ENCODE results near the gene TTC6. TPM values are rescaled to one million over a fixed set of nuclear protein-coding genes. Genes with fewer than 3 reads are reported as not detected.

Gene TTC6
- total RNA-seq, 1 donor from 2014 or later = not detected

DNA sequence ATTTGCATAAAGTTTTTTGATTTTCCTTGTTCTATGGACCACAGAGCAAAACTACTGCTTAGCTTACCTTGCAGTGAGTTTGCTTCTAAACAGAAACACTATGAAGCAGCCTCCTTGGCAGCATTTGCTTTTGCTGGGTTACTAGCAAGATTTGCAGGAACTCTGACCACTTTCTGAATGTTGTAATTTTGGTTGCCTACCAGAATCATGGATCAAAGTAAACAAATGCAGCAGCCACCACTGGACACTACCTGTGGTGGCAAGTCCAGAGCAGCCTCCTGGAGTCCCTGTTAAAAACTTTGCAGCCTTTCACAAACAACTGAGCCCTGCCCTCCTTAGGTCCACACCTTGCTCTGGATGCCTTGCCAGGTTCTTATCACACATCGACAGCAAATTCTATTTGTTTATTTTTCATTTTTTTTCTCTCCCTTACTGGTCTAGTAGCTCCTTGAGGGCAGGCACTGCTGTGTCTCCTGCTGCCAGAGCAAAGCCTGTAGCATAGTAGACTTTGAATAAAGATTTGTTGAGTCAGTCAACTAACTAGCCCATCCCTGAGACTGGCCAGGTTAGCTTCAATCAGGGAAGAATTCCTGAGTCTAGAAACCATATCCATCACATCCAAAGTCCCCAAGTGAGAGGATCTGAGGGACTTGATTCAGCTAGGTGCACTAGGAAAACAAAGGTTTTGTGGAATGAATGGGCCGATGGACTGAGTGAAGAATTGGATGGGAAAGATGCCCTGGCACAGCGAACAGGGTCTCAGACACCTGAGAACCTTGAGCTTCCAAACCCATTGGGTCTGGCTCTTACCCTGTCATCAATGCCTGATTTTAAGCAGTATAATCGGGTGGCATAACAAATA lies 5.7 kb downstream of the TTC6 start:
- no peak for DNase-seq (ENCODE audit: low read depth)
- H3K4me2 ChIP-seq (ENCODE audit: low read length) = no peak overlapping the region
- no peak overlapping the region for H3K4me3 Mint-ChIP-seq (ENCODE audit: unreplicated experiment)

DNA sequence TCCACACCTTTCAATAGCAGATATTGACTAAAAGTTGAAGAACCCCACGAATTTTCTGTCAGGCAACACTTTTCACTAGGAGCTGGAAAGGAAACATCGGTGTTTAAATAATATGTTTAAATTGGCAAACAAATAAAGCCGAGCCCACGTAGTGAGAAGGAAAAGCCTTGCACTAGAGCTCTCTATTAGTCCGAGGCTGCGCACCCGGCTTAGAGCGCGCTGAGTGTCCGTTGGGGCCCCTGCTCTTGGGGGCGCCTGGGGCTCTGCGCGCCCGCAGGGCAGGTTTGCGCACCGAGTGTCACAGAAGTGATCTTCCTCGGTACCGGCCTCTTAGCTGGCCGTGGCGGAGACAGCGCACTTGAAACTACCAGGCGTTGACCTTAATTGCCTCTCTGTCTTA lies 6.4 kb downstream of the TTC6 start:
- no peak overlapping the region for H3K4me3 Mint-ChIP-seq (ENCODE audit: unreplicated experiment)

More for the DNA sequence above, 5.7 kb downstream of the TTC6 start:
- H3K36me3 ChIP-seq (ENCODE audit: insufficient read depth, low read length) = no peaks in the 10 kb centered on the region
- Mint-ChIP-seq H3K9me3 (ENCODE audit: unreplicated experiment) (peaks cover 13% of the 10 kb centered on the region), H3K27ac (ENCODE audit: unreplicated experiment) (no peak overlapping the region), H3K4me1 (ENCODE audit: low read depth, unreplicated experiment) (no peaks in the 10 kb centered on the region), H3K27me3 (ENCODE audit: low read depth, unreplicated experiment) (peaks cover 96% of the 10 kb centered on the region), H3K36me3 (ENCODE audit: low read depth, unreplicated experiment) (peaks cover 4% of the 10 kb centered on the region)
- H4K20me1 ChIP-seq (ENCODE audit: insufficient read depth, low read length) = no peaks in the 10 kb centered on the region
- H3K27ac ChIP-seq (ENCODE audit: low read depth, low read length) = no peak overlapping the region
- H3K79me2 ChIP-seq (ENCODE audit: insufficient read depth, low read length) = no peaks in the 10 kb centered on the region
- no peak overlapping the region for H3K4me3 ChIP-seq (ENCODE audit: insufficient read depth, low read depth, low read length)
- no peak overlapping the region for H3K9ac ChIP-seq (ENCODE audit: low read length)
- H3K27me3 ChIP-seq (ENCODE audit: insufficient read depth, low read length) = peaks cover 98% of the 10 kb centered on the region
- H2AFZ ChIP-seq (ENCODE audit: low read depth, low read length) = no peak overlapping the region
- no peak for FAIRE-seq
- H3K9me3 ChIP-seq (ENCODE audit: insufficient read depth, low read depth, low read length) = peaks cover 6% of the 10 kb centered on the region
- H3K4me1 ChIP-seq (ENCODE audit: insufficient read depth, low read length) = no peaks in the 10 kb centered on the region
- TF ChIP-seq EZH2 (IDR thresholded peaks at IDR 0.05; ENCODE audit: insufficient read depth, low read length) = no peak
- TF ChIP-seq, protein P1, sequence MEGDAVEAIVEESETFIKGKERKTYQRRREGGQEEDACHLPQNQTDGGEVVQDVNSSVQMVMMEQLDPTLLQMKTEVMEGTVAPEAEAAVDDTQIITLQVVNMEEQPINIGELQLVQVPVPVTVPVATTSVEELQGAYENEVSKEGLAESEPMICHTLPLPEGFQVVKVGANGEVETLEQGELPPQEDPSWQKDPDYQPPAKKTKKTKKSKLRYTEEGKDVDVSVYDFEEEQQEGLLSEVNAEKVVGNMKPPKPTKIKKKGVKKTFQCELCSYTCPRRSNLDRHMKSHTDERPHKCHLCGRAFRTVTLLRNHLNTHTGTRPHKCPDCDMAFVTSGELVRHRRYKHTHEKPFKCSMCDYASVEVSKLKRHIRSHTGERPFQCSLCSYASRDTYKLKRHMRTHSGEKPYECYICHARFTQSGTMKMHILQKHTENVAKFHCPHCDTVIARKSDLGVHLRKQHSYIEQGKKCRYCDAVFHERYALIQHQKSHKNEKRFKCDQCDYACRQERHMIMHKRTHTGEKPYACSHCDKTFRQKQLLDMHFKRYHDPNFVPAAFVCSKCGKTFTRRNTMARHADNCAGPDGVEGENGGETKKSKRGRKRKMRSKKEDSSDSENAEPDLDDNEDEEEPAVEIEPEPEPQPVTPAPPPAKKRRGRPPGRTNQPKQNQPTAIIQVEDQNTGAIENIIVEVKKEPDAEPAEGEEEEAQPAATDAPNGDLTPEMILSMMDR (IDR thresholded peaks at IDR 0.05; ENCODE audit: insufficient read depth, low read depth, low read length) = no peak

More for the DNA sequence above, 6.4 kb downstream of the TTC6 start:
- Histone ChIP-seq H3K27me3 (ENCODE audit: insufficient read depth, low read length) (peaks cover 94% of the 10 kb centered on the region), H3K4me2 (ENCODE audit: low read length) (no peak overlapping the region), H4K20me1 (ENCODE audit: insufficient read depth, low read length) (no peaks in the 10 kb centered on the region), H3K79me2 (ENCODE audit: insufficient read depth, low read length) (no peaks in the 10 kb centered on the region), H3K9me3 (ENCODE audit: insufficient read depth, low read depth, low read length) (peaks cover 6% of the 10 kb centered on the region), H2AFZ (ENCODE audit: low read depth, low read length) (no peak overlapping the region), H3K9ac (ENCODE audit: low read length) (no peak overlapping the region), H3K27ac (ENCODE audit: low read depth, low read length) (no peak overlapping the region), H3K36me3 (ENCODE audit: insufficient read depth, low read length) (no peaks in the 10 kb centered on the region), H3K4me1 (ENCODE audit: insufficient read depth, low read length) (no peaks in the 10 kb centered on the region), H3K4me3 (ENCODE audit: insufficient read depth, low read depth, low read length) (no peak overlapping the region)
- no peak overlapping the region for H3K27ac Mint-ChIP-seq (ENCODE audit: unreplicated experiment)
- peaks cover 13% of the 10 kb centered on the region for H3K9me3 Mint-ChIP-seq (ENCODE audit: unreplicated experiment)
- peaks cover 4% of the 10 kb centered on the region for H3K36me3 Mint-ChIP-seq (ENCODE audit: low read depth, unreplicated experiment)
- DNase-seq (ENCODE audit: low read depth) (no peak), FAIRE-seq (no peak)
- H3K4me1 Mint-ChIP-seq (ENCODE audit: low read depth, unreplicated experiment) = no peaks in the 10 kb centered on the region
- TF ChIP-seq, protein P1 (IDR thresholded peaks at IDR 0.05; ENCODE audit: insufficient read depth, low read depth, low read length) = no peak
- TF ChIP-seq EZH2 (IDR thresholded peaks at IDR 0.05; ENCODE audit: insufficient read depth, low read length) = no peak
- peaks cover 94% of the 10 kb centered on the region for H3K27me3 Mint-ChIP-seq (ENCODE audit: low read depth, unreplicated experiment)

Data from astrocyte (in vitro differentiated cells and primary cell).